HCT116 (cell line): Measurements from ENCODE around the gene MIF4GD. TPM values are rescaled to one million over a fixed set of nuclear protein-coding genes. Genes with fewer than 3 reads are reported as not detected.

Experiments
- ATAC-seq: fragments of 200-7000 bp; cut with Tn5 transposase; 2 replicates; pipeline ENCODE4 v1.9.1; 2020; ENCODE audit warnings: mild to moderate bottlenecking, moderate library complexity
- BruUV-seq: library from RNA; stranded (reverse); fragments of 400-500 nt; replicated peaks from 2 replicates; lab custom pipeline; 2021; lab: Mats Ljungman, UMichigan
- CTCF ChIA-PET: fragments of 300-600 bp; sonication (Branson Sonifier 250); formaldehyde crosslinking; loops from one replicate; lab custom pipeline; 2021; ENCODE audit warnings: antibody characterized with exemption; lab: Charles Lee
- POLR2A ChIA-PET: fragments of 300-600, 350-600 bp; sonication (Branson Sonifier 250); formaldehyde crosslinking; loops from one replicate; lab custom pipeline; 2021; ENCODE audit warnings: antibody characterized with exemption; lab: Charles Lee
- RAD21 ChIA-PET, 2 experiments: fragments of 300-600 bp; sonication (Branson Sonifier 250); formaldehyde crosslinking; loops; one replicate each; lab custom pipeline; 2023; ENCODE audit warnings: low total read pairs in 2 of 2; ENCODE audit not compliant: uncharacterized antibody in 2 of 2, unreplicated experiment in 2 of 2, low non-redundant PET in 1 of 2; lab: Charles Lee
- DNase-seq: peaks from one replicate; pipeline ENCODE4 v3.0.0-alpha.2; 2010; ENCODE audit warnings: low read depth, low spot score
- H2AFZ ChIP-seq: fragments of 200-600 bp; shearing (Covaris generic), sonication (generic); 2 replicates; pipeline ENCODE4 v1.6.1; 2017; ENCODE audit warnings: low read depth, mixed run types, mixed read lengths, antibody characterized with exemption, low read length; ENCODE audit not compliant: poor library complexity, severe bottlenecking
- H3K27ac ChIP-seq: 2 replicates; pipeline ENCODE4 v1.5.1; 2012; ENCODE audit warnings: low read depth, low read length
- H3K27me3 ChIP-seq: fragments of 200-600 bp; sonication (generic); 2 replicates; pipeline ENCODE4 v1.6.1; 2016; ENCODE audit warnings: mixed run types, low read length, mixed read lengths; ENCODE audit not compliant: insufficient read depth
- H3K36me3 ChIP-seq, 2 experiments: fragments of 200-500 bp in 1 of 2; fragments of 200-600 bp in 1 of 2; sonication (Bioruptor generic) in 1 of 2; sonication (generic) in 1 of 2; 2 replicates each; pipeline versions ENCODE4 v1.5.1 to v1.6.1; 2014 to 2016; ENCODE audit warnings: low read length in 2 of 2, inconsistent platforms in 1 of 2, mixed read lengths in 1 of 2, mixed run types in 1 of 2; ENCODE audit not compliant: insufficient read depth in 2 of 2, control insufficient read depth in 1 of 2
- H3K4me1 ChIP-seq, 2 experiments: fragments of 200-600 bp in 1 of 2; sonication (generic) in 1 of 2; 2 replicates each; pipeline versions ENCODE4 v1.5.1 to v1.6.1; 2012 to 2017; ENCODE audit warnings: low read length in 2 of 2, inconsistent platforms in 1 of 2, mild to moderate bottlenecking in 1 of 2, mixed read lengths in 1 of 2, mixed run types in 1 of 2, moderate library complexity in 1 of 2; ENCODE audit not compliant: insufficient read depth in 2 of 2, control insufficient read depth in 1 of 2
- H3K4me2 ChIP-seq: fragments of 200-600 bp; sonication (generic); 2 replicates; pipeline ENCODE4 v1.6.1; 2017; ENCODE audit warnings: mixed run types, low read length, mixed read lengths
- H3K4me3 ChIP-seq, 2 experiments: fragments of 200-600 bp in 1 of 2; sonication (generic) in 1 of 2; replicated peaks in 1 of 2; 2 replicates each; pipeline ENCODE4 v1.5.1; 2011 to 2016; ENCODE audit warnings: low read length in 2 of 2, control low read depth in 1 of 2, low read depth in 1 of 2, mild to moderate bottlenecking in 1 of 2, mixed read lengths in 1 of 2, mixed run types in 1 of 2
- H3K79me2 ChIP-seq: fragments of 200-600 bp; sonication (generic); 2 replicates; pipeline ENCODE4 v1.6.1; 2017; ENCODE audit warnings: mild to moderate bottlenecking, mixed run types, low read length, moderate library complexity, mixed read lengths; ENCODE audit not compliant: insufficient read depth
- H3K9ac ChIP-seq: fragments of 200-600 bp; sonication (generic); 2 replicates; pipeline ENCODE4 v1.6.1; 2016; ENCODE audit warnings: low read length, mixed read lengths
- H3K9me2 ChIP-seq: fragments of 200-600 bp; sonication (generic), shearing (Covaris generic); 2 replicates; pipeline ENCODE4 v1.6.1; 2017; ENCODE audit warnings: mixed run types, mild to moderate bottlenecking, moderate library complexity; ENCODE audit not compliant: insufficient read depth
- H3K9me3 ChIP-seq, 2 experiments: fragments of 200-500 bp in 1 of 2; fragments of 200-600 bp in 1 of 2; sonication (Bioruptor generic) in 1 of 2; sonication (generic) in 1 of 2; 2 replicates each; pipeline ENCODE4 v1.6.1; 2014 to 2017; ENCODE audit warnings: low read length in 2 of 2, mixed read lengths in 2 of 2, inconsistent platforms in 1 of 2, low read depth in 1 of 2, mild to moderate bottlenecking in 1 of 2, mixed run types in 1 of 2, moderate library complexity in 1 of 2; ENCODE audit not compliant: control insufficient read depth in 1 of 2, insufficient read depth in 1 of 2
- H4K20me1 ChIP-seq: fragments of 200-600 bp; sonication (generic), shearing (Covaris generic); 2 replicates; pipeline ENCODE4 v1.6.1; 2017; ENCODE audit warnings: mixed run types, mild to moderate bottlenecking, moderate library complexity; ENCODE audit not compliant: insufficient read depth
- ATF3 ChIP-seq: IDR thresholded peaks from 2 replicates; pipeline ENCODE4 v1.6.1; 2012
- CBX3 ChIP-seq: IDR thresholded peaks from 2 replicates; pipeline ENCODE4 v1.6.1; 2012; ENCODE audit warnings: low read depth
- CTCF ChIP-seq, 3 experiments: fragments of 200-600 bp in 1 of 3; sonication (generic) in 1 of 3; IDR thresholded peaks in 2 of 3; conservative IDR thresholded peaks in 1 of 3; 2 replicates each; pipeline ENCODE4 v1.5.1; 2012 to 2017; ENCODE audit warnings: low read depth in 2 of 3, low read length in 2 of 3, antibody characterized with exemption in 1 of 3, borderline replicate concordance in 1 of 3, control low read depth in 1 of 3, mild to moderate bottlenecking in 1 of 3, mixed read lengths in 1 of 3, mixed run types in 1 of 3, moderate library complexity in 1 of 3; ENCODE audit not compliant: insufficient read depth in 1 of 3
- EGR1 ChIP-seq: IDR thresholded peaks from 2 replicates; pipeline ENCODE4 v1.6.1; 2012; ENCODE audit warnings: low read depth
- ELF1 ChIP-seq: IDR thresholded peaks from 2 replicates; pipeline ENCODE4 v1.6.1; 2012; ENCODE audit warnings: low read depth, borderline replicate concordance
- EZH2 ChIP-seq: fragments of 200-600 bp; sonication (generic); IDR thresholded peaks from 2 replicates; pipeline ENCODE4 v1.6.1; 2017; ENCODE audit warnings: antibody characterized with exemption, mixed run types
- EZH2phosphoT487 ChIP-seq: fragments of 200-600 bp; IDR thresholded peaks from 2 replicates; pipeline ENCODE4 v1.6.1; 2018; ENCODE audit warnings: antibody characterized with exemption, borderline replicate concordance
- FOSL1 ChIP-seq: IDR thresholded peaks from 2 replicates; pipeline ENCODE4 v1.6.1; 2012; ENCODE audit warnings: low read depth
- JUND ChIP-seq: IDR thresholded peaks from 2 replicates; pipeline ENCODE4 v1.6.1; 2012
- POLR2A ChIP-seq: IDR thresholded peaks from 2 replicates; pipeline ENCODE4 v1.7.0; 2011; ENCODE audit warnings: borderline replicate concordance; ENCODE audit not compliant: insufficient read depth, insufficient read length; ENCODE audit errors: extremely low read depth
- POLR2AphosphoS5 ChIP-seq: IDR thresholded peaks from 2 replicates; pipeline ENCODE4 v1.6.1; 2011; ENCODE audit warnings: mild to moderate bottlenecking, low read depth, low read length, moderate library complexity
- RAD21 ChIP-seq: IDR thresholded peaks from 2 replicates; pipeline ENCODE4 v1.6.1; 2012; ENCODE audit warnings: low read depth, mild to moderate bottlenecking
- SIN3A ChIP-seq: IDR thresholded peaks from 2 replicates; pipeline ENCODE4 v1.6.1; 2012; ENCODE audit warnings: low read depth
- SP1 ChIP-seq: IDR thresholded peaks from 2 replicates; pipeline ENCODE4 v1.6.1; 2012; ENCODE audit warnings: low read depth
- TCF7L2 ChIP-seq: IDR thresholded peaks from 2 replicates; pipeline ENCODE4 v1.7.0; 2011; ENCODE audit warnings: borderline replicate concordance, inconsistent platforms; ENCODE audit not compliant: insufficient read depth, insufficient read length; ENCODE audit errors: extremely low read depth
- YY1 ChIP-seq: IDR thresholded peaks from 2 replicates; pipeline ENCODE4 v1.6.1; 2011; ENCODE audit warnings: low read length, low read depth, moderate library complexity, mild to moderate bottlenecking; ENCODE audit not compliant: insufficient replicate concordance; ENCODE audit errors: extremely low read depth
- ZBTB33 ChIP-seq: IDR thresholded peaks from 2 replicates; pipeline ENCODE4 v1.6.1; 2011; ENCODE audit warnings: mild to moderate bottlenecking, low read length, moderate library complexity; ENCODE audit not compliant: insufficient replicate concordance; ENCODE audit errors: extremely low read depth
- ZFX ChIP-seq: fragments of 450-650 bp; IDR thresholded peaks from 2 replicates; pipeline ENCODE4 v1.6.1; 2017
- ZNF274 ChIP-seq: fragments of 200-500 bp; sonication (Bioruptor generic); IDR thresholded peaks from 2 replicates; pipeline ENCODE4 v1.6.1; 2014; ENCODE audit warnings: mild to moderate bottlenecking, low read depth, low read length, inconsistent platforms
- intact Hi-C: fragments of 100-400 bp; cut with micrococcal nuclease; formaldehyde crosslinking; loops from 2 replicates; pipeline ENCODE4 v1.10.0; 2022
- total RNA-seq: library from RNA; stranded (reverse); gene quantifications from one replicate; pipeline ENCODE4 v1.2.1, GENCODE V29; 2021; ENCODE audit not compliant: unreplicated experiment
- TF ChIP-seq, protein P1 (sequence below): IDR thresholded peaks from 2 replicates; pipeline ENCODE4 v1.6.1; 2012

Gene MIF4GD
- total RNA-seq, 1 experiment from 2014 or later, result 35.2 TPM

DNA sequence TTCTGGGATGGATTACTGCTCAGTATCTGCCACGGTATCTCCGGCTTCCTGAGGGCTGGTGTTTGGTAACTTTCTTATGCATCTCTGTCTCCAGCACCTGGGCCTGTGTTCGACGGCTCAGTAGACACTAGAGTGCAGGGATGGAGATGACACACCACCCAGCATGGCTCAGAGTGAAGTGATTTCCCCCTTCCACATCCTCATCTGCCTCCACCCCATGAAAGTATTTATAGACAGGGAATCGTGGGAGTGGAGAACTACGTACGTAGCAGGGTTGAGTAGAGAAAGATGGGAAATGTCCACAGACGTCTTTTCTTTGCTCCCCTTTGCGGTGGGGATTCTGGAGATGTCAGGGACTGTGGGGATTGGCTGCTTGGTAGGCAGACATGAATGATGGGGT, 30.0 kb upstream of the MIF4GD start (continued):
- TF ChIP-seq CTCF (IDR thresholded peaks at IDR 0.05 in 2 of 3, conservative IDR thresholded peaks at IDR 0.05 in 1 of 3; ENCODE audit: borderline replicate concordance in 1 of 3, insufficient read depth in 1 of 3, low read depth in 2 of 3, low read length in 2 of 3), result no peak

DNA sequence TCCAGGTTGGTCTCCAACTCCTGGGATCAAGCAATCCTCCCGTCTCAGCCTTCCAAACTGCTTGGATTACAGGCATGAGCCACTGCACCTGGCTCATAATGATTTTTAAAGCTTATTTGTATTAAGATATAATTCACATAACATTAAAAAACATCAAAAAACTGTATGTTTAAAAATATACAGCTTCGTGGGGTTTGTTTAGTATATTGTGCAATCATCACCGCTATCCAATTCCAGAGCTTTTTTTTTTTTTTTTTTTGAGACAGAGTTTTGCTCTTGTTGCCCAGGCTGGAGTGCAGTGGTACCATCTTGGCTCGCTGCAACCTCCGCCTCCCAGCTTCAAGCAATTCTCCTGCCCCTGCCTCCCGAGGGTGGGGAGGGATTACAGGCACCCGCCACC, 29.2 kb upstream of the MIF4GD start:
- H3K9me3 ChIP-seq, result no peaks in the 10 kb centered on the region
- BruUV-seq, result no TSS peak
- POLR2A ChIA-PET, result interaction anchor here (1.9 kb wide), 1 partner anchor 11 kb away, joined by 11 read pairs; the partner anchor contains the start of gene SLC25A19
- no peaks in the 10 kb centered on the region for H3K79me2 ChIP-seq
- H3K4me3 ChIP-seq, result no peak overlapping the region
- no peaks in the 10 kb centered on the region for H4K20me1 ChIP-seq
- no peaks in the 10 kb centered on the region for H3K27me3 ChIP-seq
- H2AFZ ChIP-seq, result no peak overlapping the region
- ATAC-seq (no peak), DNase-seq (no peak)
- no peak overlapping the region for H3K9ac ChIP-seq
- no peak overlapping the region for H3K27ac ChIP-seq
- no peak overlapping the region for H3K4me2 ChIP-seq
- no peaks in the 10 kb centered on the region for H3K9me2 ChIP-seq
- CTCF ChIA-PET, result no interaction called here
- H3K4me1 ChIP-seq, result no peaks in the 10 kb centered on the region
- intact Hi-C loops, result no loop called here
- RAD21 ChIA-PET, result no interaction called here
- no peaks in the 10 kb centered on the region for H3K36me3 ChIP-seq
- TF ChIP-seq SIN3A, result no peak
- no peak for TF ChIP-seq EZH2phosphoT487
- no peak for TF ChIP-seq YY1
- no peak for TF ChIP-seq ZBTB33
- TF ChIP-seq SP1, result no peak
- TF ChIP-seq ZFX, result no peak
- TF ChIP-seq JUND, result no peak
- no peak for TF ChIP-seq EZH2
- TF ChIP-seq EGR1, result no peak
- TF ChIP-seq ELF1, result no peak
- no peak for TF ChIP-seq ZNF274
- no peak for TF ChIP-seq POLR2A
- TF ChIP-seq FOSL1, result no peak
- TF ChIP-seq, protein P1, sequence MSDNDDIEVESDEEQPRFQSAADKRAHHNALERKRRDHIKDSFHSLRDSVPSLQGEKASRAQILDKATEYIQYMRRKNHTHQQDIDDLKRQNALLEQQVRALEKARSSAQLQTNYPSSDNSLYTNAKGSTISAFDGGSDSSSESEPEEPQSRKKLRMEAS, result no peak
- no peak for TF ChIP-seq TCF7L2
- TF ChIP-seq RAD21, result no peak
- no peak for TF ChIP-seq POLR2AphosphoS5
- TF ChIP-seq CBX3, result no peak
- TF ChIP-seq ATF3, result no peak
- no peak for TF ChIP-seq CTCF (IDR thresholded peaks at IDR 0.05 in 2 of 3, conservative IDR thresholded peaks at IDR 0.05 in 1 of 3; ENCODE audit: borderline replicate concordance in 1 of 3, insufficient read depth in 1 of 3, low read depth in 2 of 3, low read length in 2 of 3)
- TF ChIP-seq, all 23 proteins: peak for 0
